Brain microvascular endothelial cell (primary cell): ENCODE measurements around the gene GLUL.

Source experiments
- DNase-seq: peaks from one replicate; pipeline ENCODE4 v3.0.0-alpha.2; 2020
- H3K27ac ChIP-seq: fragments of 250-450 bp; sonication (Bioruptor Pico); 2 replicates; pipeline ENCODE4 v1.5.1; 2020; ENCODE audit warnings: mild to moderate bottlenecking, moderate library complexity
- H3K27me3 ChIP-seq: fragments of 250-450 bp; sonication (Bioruptor Pico); replicated peaks from 2 replicates; pipeline ENCODE4 v1.5.1; 2020; ENCODE audit warnings: mild to moderate bottlenecking
- H3K36me3 ChIP-seq: fragments of 250-450 bp; sonication (Bioruptor Pico); replicated peaks from 2 replicates; pipeline ENCODE4 v1.5.1; 2020; ENCODE audit warnings: mild to moderate bottlenecking
- H3K4me3 ChIP-seq: 2 replicates; pipeline ENCODE4 v1.5.1; 2011; ENCODE audit warnings: low read depth, mild to moderate bottlenecking, control low read depth, low read length, moderate library complexity
- CTCF ChIP-seq: IDR thresholded peaks from 2 replicates; pipeline ENCODE4 v1.5.1; 2011; ENCODE audit warnings: low read depth, mild to moderate bottlenecking, moderate library complexity, low read length, control low read depth, inconsistent platforms; ENCODE audit errors: missing control alignments
- in situ Hi-C: cut with HindIII; loops from 2 replicates; pipeline ENCODE4 v1.10.0; 2017; ENCODE audit warnings: low sequenced_read_pairs, low pct_ligation_motif_present

The GLUL gene

GRCh38 chr1:182368358-182368757 is 23.2 kb downstream of the GLUL start:
- H3K27me3 ChIP-seq: no peaks in the 10 kb centered on the region
- H3K27ac ChIP-seq: no peak overlapping the region
- DNase-seq: no peak
- no peaks in the 10 kb centered on the region for H3K36me3 ChIP-seq
- in situ Hi-C loops: no loop called here
- no peak for TF ChIP-seq CTCF
- H3K4me3 ChIP-seq: no peak overlapping the region

- in situ Hi-C loops: no loop called here
- no peak for DNase-seq
- Histone ChIP-seq H3K4me3 (no peak overlapping the region), H3K36me3 (no peaks in the 10 kb centered on the region), H3K27me3 (no peaks in the 10 kb centered on the region), H3K27ac (no peak overlapping the region)
- TF ChIP-seq CTCF: no peak
Measured at GRCh38 chr1:182367926-182368325, 23.7 kb downstream of the GLUL start.

GRCh38 chr1:182366596-182366995 is 25.0 kb downstream of the GLUL start:
- DNase-seq: no peak
- Histone ChIP-seq H3K27me3 (no peaks in the 10 kb centered on the region), H3K36me3 (no peaks in the 10 kb centered on the region), H3K4me3 (no peak overlapping the region), H3K27ac (no peak overlapping the region)
- TF ChIP-seq CTCF: no peak
- in situ Hi-C loops: no loop called here

GRCh38 chr1:182359645-182360044 is 31.9 kb downstream of the GLUL start:
- no peak overlapping the region for H3K27ac ChIP-seq
- H3K27me3 ChIP-seq: no peaks in the 10 kb centered on the region
- TF ChIP-seq CTCF: no peak
- no peak for DNase-seq
- no peak overlapping the region for H3K4me3 ChIP-seq
- in situ Hi-C loops: no loop called here
- no peaks in the 10 kb centered on the region for H3K36me3 ChIP-seq

GRCh38 chr1:182357913-182358312 is 33.7 kb downstream of the GLUL start:
- DNase-seq: no peak
- Histone ChIP-seq H3K27me3 (no peaks in the 10 kb centered on the region), H3K27ac (no peak overlapping the region), H3K36me3 (no peaks in the 10 kb centered on the region), H3K4me3 (no peak overlapping the region)
- in situ Hi-C loops: no loop called here
- TF ChIP-seq CTCF: no peak

- no peaks in the 10 kb centered on the region for H3K27me3 ChIP-seq
- in situ Hi-C loops: no loop called here
- H3K4me3 ChIP-seq: no peak overlapping the region
- no peaks in the 10 kb centered on the region for H3K36me3 ChIP-seq
- DNase-seq: no peak
- no peak overlapping the region for H3K27ac ChIP-seq
- TF ChIP-seq CTCF: no peak
Measured at GRCh38 chr1:182357171-182357570, 34.4 kb downstream of the GLUL start.
